HepG2 (cell line): Measurements from ENCODE around the gene TM9SF3. TPM values are rescaled to one million over a fixed set of nuclear protein-coding genes. Genes with fewer than 3 reads are reported as not detected.

ENCODE experiments used
- ATAC-seq: fragments of 200-7000 bp; cut with Tn5 transposase; 3 replicates; pipeline ENCODE4 v1.9.1; 2020; ENCODE audit warnings: mild to moderate bottlenecking, moderate library complexity
- BruUV-seq: library from RNA; stranded (reverse); fragments of 400-500 nt; replicated peaks from 2 replicates; lab custom pipeline; 2021; lab: Mats Ljungman, UMichigan
- CTCF ChIA-PET: fragments of 300-600 bp; formaldehyde crosslinking; extraction: SDS; loops from one replicate; lab custom pipeline; 2021; ENCODE audit warnings: low total read pairs, inconsistent platforms, low intra/inter-chr PET ratio; lab: Yijun Ruan, JAX
- POLR2A ChIA-PET: fragments of 350-600 bp; sonication (Branson Sonifier 250); formaldehyde crosslinking; loops from one replicate; lab custom pipeline; 2020; ENCODE audit warnings: antibody characterized with exemption, inconsistent platforms; lab: Yijun Ruan, JAX
- DNase-seq: peaks from one replicate; pipeline ENCODE4 v3.0.0-alpha.2; 2015; ENCODE audit warnings: low spot score
- FAIRE-seq: peaks from 3 replicates; lab custom pipeline; 2011; peaks lifted over from hg19 to GRCh38; lab: Jason Lieb, UNC
- H2AFZ ChIP-seq: one replicate; pipeline ENCODE4 v1.6.1; 2011; ENCODE audit warnings: low read length, inconsistent platforms
- H3K27ac ChIP-seq: fragments of 300-600 bp; 3 replicates; pipeline ENCODE4 v1.8.0; 2011; ENCODE audit warnings: mixed run types, mild to moderate bottlenecking, mixed read lengths, low read length, inconsistent platforms; ENCODE audit not compliant: insufficient read depth; ENCODE audit errors: extremely low read length
- H3K27me3 ChIP-seq, 2 experiments: fragments of 200-600 bp in 1 of 2; 2 replicates in 1 of 2; 3 replicates in 1 of 2; pipeline versions ENCODE4 v1.6.0 to v1.8.0; 2011; ENCODE audit warnings: low read length in 2 of 2, mild to moderate bottlenecking in 2 of 2, moderate library complexity in 2 of 2, inconsistent platforms in 1 of 2; ENCODE audit not compliant: insufficient read depth in 2 of 2, control insufficient read depth in 1 of 2
- H3K36me3 ChIP-seq, 2 experiments: fragments of 200-600 bp in 1 of 2; replicated peaks in 1 of 2; 2 replicates in 1 of 2; 3 replicates in 1 of 2; pipeline versions ENCODE4 v1.5.1 to v1.8.0; 2011; ENCODE audit warnings: low read length in 2 of 2, inconsistent platforms in 1 of 2; ENCODE audit not compliant: insufficient read depth in 2 of 2, control insufficient read depth in 1 of 2
- H3K4me1 ChIP-seq: 2 replicates; pipeline ENCODE4 v1.5.1; 2012; ENCODE audit warnings: low read length, inconsistent platforms; ENCODE audit not compliant: insufficient read depth
- H3K4me2 ChIP-seq: 2 replicates; pipeline ENCODE4 v1.6.0; 2011; ENCODE audit warnings: low read depth, low read length, inconsistent platforms
- H3K4me3 ChIP-seq, 3 experiments: fragments of 200-600 bp in 1 of 3; sonication (generic), shearing (Covaris generic) in 1 of 3; replicated peaks in 1 of 3; 2 replicates each; pipeline ENCODE4 v1.5.1; 2011 to 2016; ENCODE audit warnings: low read length in 3 of 3, inconsistent platforms in 2 of 3, low read depth in 2 of 3, mild to moderate bottlenecking in 2 of 3, control low read depth in 1 of 3, mixed read lengths in 1 of 3; ENCODE audit not compliant: insufficient read depth in 1 of 3
- H3K79me2 ChIP-seq: one replicate; pipeline ENCODE4 v1.6.1; 2011; ENCODE audit warnings: low read length, inconsistent platforms; ENCODE audit not compliant: insufficient read depth
- H3K9ac ChIP-seq: 2 replicates; pipeline ENCODE4 v1.6.0; 2011; ENCODE audit warnings: mild to moderate bottlenecking, low read depth, low read length, inconsistent platforms; ENCODE audit not compliant: insufficient read depth
- H3K9me3 ChIP-seq: 2 replicates; pipeline ENCODE4 v1.5.1; 2012; ENCODE audit warnings: mild to moderate bottlenecking, low read length
- H4K20me1 ChIP-seq: 2 replicates; pipeline ENCODE4 v1.6.0; 2011; ENCODE audit warnings: inconsistent platforms, mild to moderate bottlenecking, low read length, moderate library complexity; ENCODE audit not compliant: insufficient read depth
- ELF3 ChIP-seq: IDR thresholded peaks from 2 replicates; pipeline ENCODE4 v1.6.1; 2016; ENCODE audit warnings: missing genetic modification reagents, missing compliant biosample characterization
- FOXO1 ChIP-seq: sonication (generic); formaldehyde crosslinking; IDR thresholded peaks from 2 replicates; pipeline ENCODE4 v1.4.0; 2020; ENCODE audit warnings: missing genetic modification reagents
- GABPA ChIP-seq, 2 experiments: IDR thresholded peaks; 2 replicates each; pipeline ENCODE4 v1.6.1; 2011 to 2016; ENCODE audit warnings: low read depth in 2 of 2, low read length in 1 of 2, missing biosample characterization in 1 of 2, missing genetic modification characterization in 1 of 2
- MNT ChIP-seq: fragments of 450-650 bp; IDR thresholded peaks from 2 replicates; pipeline ENCODE4 v1.6.1; 2016
- SIN3A ChIP-seq: IDR thresholded peaks from 2 replicates; pipeline ENCODE4 v1.6.1; 2011; ENCODE audit warnings: low read depth, mild to moderate bottlenecking, control low read depth, low read length, borderline replicate concordance
- ZNF275 ChIP-seq: sonication (generic); formaldehyde crosslinking; IDR thresholded peaks from 2 replicates; pipeline ENCODE4 v1.8.0; 2022; ENCODE audit warnings: missing genetic modification reagents, mild to moderate bottlenecking, inconsistent platforms, borderline replicate concordance
- ZNF354B ChIP-seq: sonication (generic); formaldehyde crosslinking; IDR thresholded peaks from 2 replicates; pipeline ENCODE4 v1.8.0; 2022; ENCODE audit warnings: mild to moderate bottlenecking, missing genetic modification reagents
- ZNF704 ChIP-seq: sonication (generic); formaldehyde crosslinking; IDR thresholded peaks from 2 replicates; pipeline ENCODE4 v1.8.1; 2023; ENCODE audit warnings: mild to moderate bottlenecking, inconsistent platforms, moderate library complexity, missing genetic modification reagents, borderline replicate concordance
- WGBS: methylation state at CpG from one replicate; pipeline ENCODE4 v1.1.6; 2017; ENCODE audit warnings: low lambda C conversion rate; 5-methylcytosine and 5-hydroxymethylcytosine counted together
- in situ Hi-C: cut with HindIII; loops from 2 replicates; pipeline ENCODE4 v1.10.0; 2017; ENCODE audit warnings: low pct_unique_long_range_greater_than_20kb; ENCODE audit not compliant: extremely low pct_ligation_motif_present
- intact Hi-C: fragments of 100-400 bp; cut with micrococcal nuclease; formaldehyde crosslinking; loops from one replicate; pipeline ENCODE4 v1.10.0; 2022; ENCODE audit not compliant: unreplicated experiment
- polyA plus RNA-seq, 8 experiments: library from polyadenylated mRNA; depleted of rRNA in 3 of 8; stranded (reverse) in 7 of 8; unstranded in 1 of 8; fragments of >200 nt; fragmentation: Illumina TruSeq in 4 of 8; extraction: Trizol in 4 of 8; gene quantifications; 2 replicates each; pipeline versions ENCODE4 v1.2.1 to v1.2.3, GENCODE V29; 2011 to 2016; ENCODE audit warnings: low read depth in 4 of 8, missing spikeins in 1 of 8, mixed read lengths in 1 of 8; ENCODE audit not compliant: insufficient read depth in 1 of 8
- total RNA-seq, 5 experiments: library from RNA; depleted of rRNA; stranded (reverse); fragments of >200 nt; fragmentation: Illumina TruSeq; extraction: Trizol; gene quantifications; 2 replicates each; pipeline ENCODE4 v1.2.3, GENCODE V29; 2016; ENCODE audit warnings: low read depth in 1 of 5

TM9SF3 gene
- total and polyA plus RNA-seq, 2 of the 13 experiments (the other 11 are each of a cell fraction or from before 2014, with no cell fraction given): 43.8 to 120 TPM

DNA sequence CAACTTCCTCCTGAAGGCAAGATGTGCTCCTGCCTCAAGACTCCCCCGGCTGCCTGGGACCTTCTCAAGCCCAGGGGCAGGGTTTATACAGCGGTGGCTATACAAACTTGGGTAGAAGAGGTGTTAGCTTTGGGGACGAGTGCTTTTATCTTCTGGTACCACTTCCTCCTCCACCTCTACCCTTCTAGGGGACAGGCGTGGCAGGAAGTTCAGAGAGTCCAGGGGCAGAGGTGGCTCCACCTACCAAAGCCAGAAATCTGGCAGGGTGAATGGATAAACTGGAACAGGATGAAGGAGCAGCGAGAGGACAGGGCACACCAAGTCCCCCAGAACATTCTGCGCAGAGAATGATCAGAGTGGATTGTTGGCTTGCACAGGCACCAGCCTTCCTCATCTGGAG, 24.0 kb upstream of the TM9SF3 start:
- no peak for DNase-seq
- H3K79me2 ChIP-seq: no peaks in the 10 kb centered on the region
- no peaks in the 10 kb centered on the region for H4K20me1 ChIP-seq
- WGBS: 76% methylated on average over 3 of the region's 6 CpGs
- no peaks in the 10 kb centered on the region for H3K27me3 ChIP-seq
- ATAC-seq: peak; percentile 34; the same call in 1 of the 3 replicates
- peaks cover 56% of the 10 kb centered on the region for H3K4me1 ChIP-seq
- no peaks in the 10 kb centered on the region for H3K9me3 ChIP-seq
- in situ Hi-C loops (no loop called here), intact Hi-C loops (no loop called here)
- peak overlapping the region; percentile 21; the same call in 1 of the 2 replicates for H3K4me2 ChIP-seq
- FAIRE-seq: peak; percentile 37
- TF ChIP-seq GABPA (IDR thresholded peaks at IDR 0.05; ENCODE audit: low read depth, low read length): no peak
- peak; percentile 27; the same call in 1 of the 2 replicates for TF ChIP-seq GABPA (CRISPR knock-in tag; IDR thresholded peaks at IDR 0.05; ENCODE audit: low read depth)
- no peak for TF ChIP-seq MNT
- TF ChIP-seq FOXO1 (CRISPR knock-in tag): no peak
- CTCF ChIA-PET: no interaction called here
- H3K27ac ChIP-seq: no peak overlapping the region
- BruUV-seq: no TSS peak
- no peak overlapping the region for H2AFZ ChIP-seq
- POLR2A ChIA-PET: no interaction called here
- H3K36me3 ChIP-seq: no peaks in the 10 kb centered on the region
- no peak overlapping the region for H3K4me3 ChIP-seq
- H3K9ac ChIP-seq: no peak overlapping the region

GRCh38 chr10:96609510-96609909, 22.7 kb upstream of the TM9SF3 start:
- H3K79me2 ChIP-seq: no peaks in the 10 kb centered on the region
- no peak for FAIRE-seq
- H3K9ac ChIP-seq: no peak overlapping the region
- H3K36me3 ChIP-seq: no peaks in the 10 kb centered on the region
- H3K4me2 ChIP-seq: no peak overlapping the region
- no TSS peak for BruUV-seq
- ATAC-seq: no peak
- DNase-seq: no peak
- no peaks in the 10 kb centered on the region for H4K20me1 ChIP-seq
- TF ChIP-seq SIN3A (no peak), ZNF704 (CRISPR knock-in tag) (no peak), ZNF354B (CRISPR knock-in tag) (no peak), ELF3 (CRISPR knock-in tag) (no peak), ZNF275 (CRISPR knock-in tag) (no peak)
- H3K4me3 ChIP-seq: no peak overlapping the region
- no peaks in the 10 kb centered on the region for H3K9me3 ChIP-seq
- WGBS: 87% methylated on average over 7 of the region's 7 CpGs
- H3K27me3 ChIP-seq: no peaks in the 10 kb centered on the region
- peaks cover 53% of the 10 kb centered on the region for H3K4me1 ChIP-seq
- H2AFZ ChIP-seq: no peak overlapping the region
- CTCF ChIA-PET: no interaction called here
- POLR2A ChIA-PET: no interaction called here
- intact Hi-C loops: no loop called here
- in situ Hi-C loops: no loop called here
- H3K27ac ChIP-seq: no peak overlapping the region
